GM18868 (cell line): ENCODE results near the gene CTNNA3.
"Not testable (repeated sequence)": the region's sequence is repeated elsewhere in the genome, so short reads cannot be mapped to it uniquely, and the experiment has no call there.

Source experiments
- ATAC-seq: cut with Tn5 transposase; IDR thresholded peaks from one replicate; pipeline ENCODE4 v1.9.1; 2021; ENCODE audit warnings: mild to moderate bottlenecking, moderate library complexity; ENCODE audit not compliant: unreplicated experiment

The CTNNA3 gene

GRCh38 chr10:67696029-67696428 lies at the start of gene CTNNA3:
CTNNA3 (minus strand) TSS chr10:67696195.
- ATAC-seq, result peak; percentile 73

- no peak for ATAC-seq
Measured at GRCh38 chr10:67735430-67735829, 39.4 kb upstream of the CTNNA3 start.

GRCh38 chr10:67733511-67733910 lies 37.5 kb upstream of the CTNNA3 start:
- ATAC-seq, result no peak

- no peak for ATAC-seq
Measured at GRCh38 chr10:67725567-67725966, 29.6 kb upstream of the CTNNA3 start.

GRCh38 chr10:67723601-67724000 lies 27.6 kb upstream of the CTNNA3 start:
- no peak for ATAC-seq

- peak; percentile 99 for ATAC-seq
Measured at GRCh38 chr10:67722113-67722512, 26.1 kb upstream of the CTNNA3 start.

- ATAC-seq, result not testable (repeated sequence)
Measured at GRCh38 chr10:67716455-67716854, 20.5 kb upstream of the CTNNA3 start.

- ATAC-seq, result no peak
Measured at GRCh38 chr10:67705921-67706320, 9.9 kb upstream of the CTNNA3 start.

GRCh38 chr10:67699613-67700270 lies 3.7 kb upstream of the CTNNA3 start:
- not testable (repeated sequence) for ATAC-seq

- ATAC-seq, result no peak
Measured at GRCh38 chr10:67698164-67698563, 2.2 kb upstream of the CTNNA3 start.

- ATAC-seq, result peak; percentile 88
Measured at GRCh38 chr10:67697724-67698131, 1.7 kb upstream of the CTNNA3 start.

GRCh38 chr10:67696679-67697078 lies 684 bp upstream of the CTNNA3 start:
- ATAC-seq, result no peak

- peak; percentile 26 for ATAC-seq
Measured at GRCh38 chr10:67695555-67695954, 440 bp downstream of the CTNNA3 start.

GRCh38 chr10:67691861-67692260 lies 4.1 kb downstream of the CTNNA3 start:
- not testable (repeated sequence) for ATAC-seq

GRCh38 chr10:67690540-67690939 lies 5.5 kb downstream of the CTNNA3 start:
- not testable (repeated sequence) for ATAC-seq

- not testable (repeated sequence) for ATAC-seq
Measured at GRCh38 chr10:67684140-67684539, 11.9 kb downstream of the CTNNA3 start.

GRCh38 chr10:67678335-67678974 lies 17.5 kb downstream of the CTNNA3 start:
- peak; percentile 46 for ATAC-seq

- no peak for ATAC-seq
Measured at GRCh38 chr10:67676208-67676825, 19.7 kb downstream of the CTNNA3 start.

GRCh38 chr10:67670401-67670800 lies 25.6 kb downstream of the CTNNA3 start:
- ATAC-seq, result no peak

- ATAC-seq, result no peak
Measured at GRCh38 chr10:67669978-67670377, 26.0 kb downstream of the CTNNA3 start.

- ATAC-seq, result no peak
Measured at GRCh38 chr10:67668448-67668847, 27.5 kb downstream of the CTNNA3 start.

GRCh38 chr10:67667035-67667425 lies 29.0 kb downstream of the CTNNA3 start:
- ATAC-seq, result no peak
